Adipocyte (in vitro differentiated cells): ENCODE results near the gene PLEKHA6.
A peak's percentile ranks its signal among the peaks of the same experiment; 100 is the strongest.
"Not testable (repeated sequence)": the region's sequence is repeated elsewhere in the genome, so short reads cannot be mapped to it uniquely, and the experiment has no call there.

ENCODE experiments used
- DNase-seq: peaks from one replicate; pipeline ENCODE4 v3.0.0-alpha.2; 2015; ENCODE audit warnings: low read depth
- H3K27me3 ChIP-seq: replicated peaks from 2 replicates; pipeline ENCODE4 v1.7.0; 2013; ENCODE audit warnings: mild to moderate bottlenecking, low read length, moderate library complexity; ENCODE audit not compliant: control insufficient read depth, insufficient read depth
- H3K36me3 ChIP-seq: 2 replicates; pipeline ENCODE4 v1.7.0; 2013; ENCODE audit warnings: low read length, mild to moderate bottlenecking, moderate library complexity; ENCODE audit not compliant: control insufficient read depth, insufficient read depth, severe bottlenecking
- H3K4me1 ChIP-seq: 2 replicates; pipeline ENCODE4 v1.7.0; 2013; ENCODE audit warnings: mild to moderate bottlenecking, low read length, moderate library complexity; ENCODE audit not compliant: control insufficient read depth, insufficient read depth
- H3K4me3 ChIP-seq: 2 replicates; pipeline ENCODE4 v1.7.0; 2013; ENCODE audit warnings: mild to moderate bottlenecking, low read length, moderate library complexity
- H3K9ac ChIP-seq: 2 replicates; pipeline ENCODE4 v1.7.0; 2013; ENCODE audit warnings: mild to moderate bottlenecking, low read length, moderate library complexity
- H3K9me3 ChIP-seq: 2 replicates; pipeline ENCODE4 v1.7.0; 2013; ENCODE audit warnings: mild to moderate bottlenecking, low read length, moderate library complexity; ENCODE audit not compliant: control insufficient read depth

Gene PLEKHA6

DNA sequence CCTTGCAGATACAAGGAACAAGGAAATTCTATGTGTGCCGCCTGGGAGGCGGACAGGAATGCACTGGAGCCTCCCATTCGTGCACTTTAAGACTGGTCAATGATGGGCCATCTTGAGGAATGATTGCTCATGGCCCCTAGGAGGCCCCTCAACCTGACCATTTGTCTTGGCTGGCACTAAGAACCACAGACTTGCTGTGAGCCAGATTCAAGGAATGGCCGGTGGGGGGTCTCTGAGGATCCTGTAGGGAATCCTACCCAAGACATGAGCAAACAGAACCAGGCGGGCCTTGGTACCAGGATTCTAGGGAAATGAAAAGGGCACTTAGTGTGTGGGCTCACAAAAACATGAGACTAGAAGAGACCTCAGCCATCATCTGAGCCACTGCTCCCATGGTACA is 117.8 kb downstream of the PLEKHA6 start:
- Histone ChIP-seq H3K9ac (no peak overlapping the region), H3K9me3 (no peaks in the 10 kb centered on the region), H3K4me1 (no peaks in the 10 kb centered on the region), H3K27me3 (peaks cover 2% of the 10 kb centered on the region), H3K4me3 (no peak overlapping the region), H3K36me3 (no peaks in the 10 kb centered on the region)
- DNase-seq = no peak

DNA sequence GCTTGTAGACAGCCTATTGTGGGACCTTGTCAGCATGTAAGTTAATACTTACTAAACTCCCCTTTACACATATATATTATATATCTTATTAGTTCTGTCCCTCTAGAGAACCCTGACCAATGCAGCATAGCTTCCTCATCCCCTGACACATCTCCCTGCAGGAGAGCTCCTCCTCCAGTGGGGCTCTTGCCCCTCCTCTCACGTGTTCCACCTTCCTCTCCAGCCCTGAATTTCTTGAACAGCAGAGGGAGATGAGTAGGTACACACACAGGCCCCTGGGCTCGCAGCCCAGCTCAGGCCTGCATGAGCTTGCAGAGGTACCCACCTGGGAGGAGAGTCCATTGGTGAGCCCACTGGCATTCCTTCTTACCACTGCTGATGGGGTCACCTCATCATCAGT is 118.7 kb downstream of the PLEKHA6 start:
- H3K9me3 ChIP-seq = peaks cover 4% of the 10 kb centered on the region
- peaks cover 2% of the 10 kb centered on the region for H3K27me3 ChIP-seq
- no peak overlapping the region for H3K9ac ChIP-seq
- DNase-seq = no peak
- H3K4me1 ChIP-seq = no peaks in the 10 kb centered on the region
- no peaks in the 10 kb centered on the region for H3K36me3 ChIP-seq
- no peak overlapping the region for H3K4me3 ChIP-seq

DNA sequence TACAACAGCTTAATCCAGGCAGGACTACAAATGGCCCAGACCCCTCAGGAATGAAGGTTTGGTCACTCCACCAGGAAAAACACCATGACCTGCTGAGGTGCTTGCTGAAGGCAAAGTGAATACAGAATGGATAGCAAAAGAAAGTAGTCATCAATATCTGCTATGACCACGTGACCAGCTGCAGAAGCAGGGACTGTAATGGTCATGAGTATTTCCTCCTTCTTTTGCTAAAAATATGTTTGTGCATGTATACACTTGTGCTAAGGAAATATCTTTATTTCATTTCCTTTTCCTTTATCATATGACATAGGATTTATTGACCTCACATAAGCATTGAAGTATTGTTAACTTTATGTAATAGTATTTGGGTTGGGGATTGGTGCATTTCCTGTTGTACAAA is 119.5 kb downstream of the PLEKHA6 start:
- Histone ChIP-seq H3K9ac (no peak overlapping the region), H3K27me3 (no peaks in the 10 kb centered on the region), H3K9me3 (peaks cover 4% of the 10 kb centered on the region), H3K4me3 (no peak overlapping the region), H3K4me1 (no peaks in the 10 kb centered on the region), H3K36me3 (no peaks in the 10 kb centered on the region)
- no peak for DNase-seq

DNA sequence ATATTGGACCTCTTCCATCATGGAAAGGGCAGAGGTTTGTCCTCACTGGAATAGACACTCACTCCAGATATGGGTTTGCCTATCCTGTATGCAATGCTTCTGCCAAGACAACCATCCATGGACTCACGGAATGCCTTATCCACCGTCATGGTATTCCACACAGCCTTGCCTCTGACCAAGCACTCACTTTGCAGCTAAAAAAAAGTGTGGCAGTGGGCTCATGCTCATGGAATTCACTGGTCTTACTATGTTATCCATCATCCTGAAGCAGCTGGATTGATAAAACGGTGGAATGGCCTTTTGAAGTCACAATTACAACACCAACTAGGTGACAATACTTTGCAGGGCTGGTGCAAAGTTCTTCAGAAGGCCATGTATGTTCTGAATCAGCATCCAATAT is 120.3 kb downstream of the PLEKHA6 start:
- not testable (repeated sequence) for H3K9ac ChIP-seq, DNase-seq, H3K9me3 ChIP-seq, H3K36me3 ChIP-seq, H3K4me3 ChIP-seq, H3K27me3 ChIP-seq, H3K4me1 ChIP-seq

DNA sequence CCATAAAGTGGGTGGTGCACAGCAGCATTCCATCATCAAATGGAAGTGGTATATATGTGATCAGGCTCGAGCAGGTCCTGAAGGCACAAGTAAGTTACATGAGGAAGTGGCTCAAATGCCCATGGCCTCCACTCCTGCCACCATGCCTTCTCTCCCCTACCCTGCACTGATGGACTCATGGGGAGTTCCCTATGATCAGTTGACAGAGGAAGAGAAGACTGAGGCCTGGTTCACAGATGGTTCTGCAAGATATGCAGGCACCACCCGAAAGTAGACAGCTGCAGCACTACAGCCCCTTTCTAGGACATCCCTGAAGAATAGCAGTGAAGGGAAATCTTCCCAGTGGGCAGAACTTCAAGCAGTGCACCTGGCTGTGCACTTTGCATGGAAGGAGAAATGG is 121.2 kb downstream of the PLEKHA6 start:
- not testable (repeated sequence) for H3K4me1 ChIP-seq, H3K9ac ChIP-seq, DNase-seq, H3K9me3 ChIP-seq, H3K27me3 ChIP-seq, H3K36me3 ChIP-seq, H3K4me3 ChIP-seq

DNA sequence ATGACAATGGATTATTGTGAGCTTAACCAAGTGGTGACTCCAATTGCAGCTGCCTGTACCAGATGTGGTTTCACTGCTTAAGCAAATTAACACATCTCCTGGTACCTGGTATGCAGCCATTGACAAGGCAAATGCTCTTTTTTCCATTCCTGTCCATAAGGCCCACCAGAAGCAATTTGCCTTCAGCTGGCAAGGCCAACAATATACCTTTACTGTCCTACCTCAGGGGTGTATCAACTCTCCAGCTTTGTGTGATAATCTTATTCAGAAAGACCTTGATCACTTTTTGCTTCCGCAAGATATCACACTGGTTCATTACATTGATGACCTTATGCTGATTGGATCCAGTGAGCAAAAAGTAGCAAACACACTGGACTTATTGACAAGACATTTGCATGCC is 122.2 kb downstream of the PLEKHA6 start:
- H3K36me3 ChIP-seq, DNase-seq, H3K9me3 ChIP-seq, H3K4me3 ChIP-seq, H3K4me1 ChIP-seq, H3K9ac ChIP-seq, H3K27me3 ChIP-seq: not testable (repeated sequence)

DNA sequence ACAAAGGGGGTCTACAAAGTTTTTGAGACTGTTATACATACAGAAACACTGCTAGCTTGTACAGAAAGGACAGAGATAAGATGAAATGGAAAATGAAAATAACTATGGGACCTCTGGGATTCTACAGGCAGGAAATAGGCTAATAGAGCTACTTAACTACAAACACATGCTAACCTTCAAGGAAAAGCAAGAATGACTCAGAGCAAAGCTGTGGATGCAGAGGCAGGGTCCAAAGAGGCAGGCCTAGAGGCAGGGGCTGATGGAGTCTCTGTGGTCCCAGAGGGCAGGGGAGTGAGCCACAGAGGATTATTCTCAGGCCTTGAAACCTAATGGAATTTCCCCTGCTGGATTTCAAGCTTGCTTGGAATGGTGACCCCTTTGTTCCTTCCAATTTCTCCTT is 127.2 kb downstream of the PLEKHA6 start:
- Histone ChIP-seq H3K9ac (no peak overlapping the region), H3K27me3 (no peaks in the 10 kb centered on the region), H3K4me1 (no peaks in the 10 kb centered on the region), H3K4me3 (no peak overlapping the region), H3K36me3 (no peaks in the 10 kb centered on the region), H3K9me3 (peaks cover 4% of the 10 kb centered on the region)
- DNase-seq = peak; percentile 71

DNA sequence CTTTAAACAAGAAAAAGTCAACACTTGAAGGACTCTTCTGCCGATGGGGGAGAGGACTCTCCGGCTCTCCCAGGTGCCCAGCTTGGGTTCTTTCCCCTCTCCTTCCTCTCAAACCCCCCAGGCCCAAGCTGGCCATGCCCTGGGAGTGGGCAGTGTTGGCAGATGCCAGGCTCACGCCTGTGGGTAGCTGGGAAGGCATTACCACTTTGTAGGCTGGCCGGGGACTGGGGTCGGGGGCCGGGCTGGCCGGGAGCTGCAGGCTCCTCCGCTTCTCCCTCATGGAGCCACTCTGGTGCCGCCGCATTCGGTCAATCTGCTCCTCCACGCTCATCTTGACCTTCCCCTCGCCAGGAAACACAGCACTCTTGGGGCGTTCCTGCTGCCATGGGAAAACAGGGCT is 129.5 kb downstream of the PLEKHA6 start:
- H3K9ac ChIP-seq = no peak overlapping the region
- no peaks in the 10 kb centered on the region for H3K36me3 ChIP-seq
- no peaks in the 10 kb centered on the region for H3K9me3 ChIP-seq
- H3K27me3 ChIP-seq = no peaks in the 10 kb centered on the region
- H3K4me1 ChIP-seq = no peaks in the 10 kb centered on the region
- H3K4me3 ChIP-seq = no peak overlapping the region
- DNase-seq = no peak

DNA sequence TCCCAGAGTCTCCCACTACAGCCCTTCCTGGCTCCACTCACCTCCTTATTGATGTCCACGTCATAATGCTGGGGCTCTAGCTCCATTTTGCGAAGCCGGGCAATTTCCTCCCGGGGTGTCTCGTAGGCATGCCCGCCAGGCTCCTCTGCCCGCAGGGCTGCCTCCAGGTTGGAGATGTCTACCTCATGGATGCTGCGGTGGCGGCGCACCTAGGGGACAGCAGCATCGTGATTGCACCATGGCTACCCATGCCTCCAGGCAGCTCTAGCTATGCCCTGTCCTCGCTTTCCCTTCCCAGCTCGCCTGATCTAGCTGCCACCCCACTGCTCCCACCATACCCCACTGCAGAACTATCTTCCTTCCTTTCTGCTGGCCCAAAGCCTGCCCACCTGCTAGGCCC is 130.8 kb downstream of the PLEKHA6 start:
- Histone ChIP-seq H3K4me1 (no peaks in the 10 kb centered on the region), H3K4me3 (no peak overlapping the region), H3K9me3 (no peaks in the 10 kb centered on the region), H3K27me3 (no peaks in the 10 kb centered on the region), H3K9ac (no peak overlapping the region), H3K36me3 (no peaks in the 10 kb centered on the region)
- DNase-seq = no peak

DNA sequence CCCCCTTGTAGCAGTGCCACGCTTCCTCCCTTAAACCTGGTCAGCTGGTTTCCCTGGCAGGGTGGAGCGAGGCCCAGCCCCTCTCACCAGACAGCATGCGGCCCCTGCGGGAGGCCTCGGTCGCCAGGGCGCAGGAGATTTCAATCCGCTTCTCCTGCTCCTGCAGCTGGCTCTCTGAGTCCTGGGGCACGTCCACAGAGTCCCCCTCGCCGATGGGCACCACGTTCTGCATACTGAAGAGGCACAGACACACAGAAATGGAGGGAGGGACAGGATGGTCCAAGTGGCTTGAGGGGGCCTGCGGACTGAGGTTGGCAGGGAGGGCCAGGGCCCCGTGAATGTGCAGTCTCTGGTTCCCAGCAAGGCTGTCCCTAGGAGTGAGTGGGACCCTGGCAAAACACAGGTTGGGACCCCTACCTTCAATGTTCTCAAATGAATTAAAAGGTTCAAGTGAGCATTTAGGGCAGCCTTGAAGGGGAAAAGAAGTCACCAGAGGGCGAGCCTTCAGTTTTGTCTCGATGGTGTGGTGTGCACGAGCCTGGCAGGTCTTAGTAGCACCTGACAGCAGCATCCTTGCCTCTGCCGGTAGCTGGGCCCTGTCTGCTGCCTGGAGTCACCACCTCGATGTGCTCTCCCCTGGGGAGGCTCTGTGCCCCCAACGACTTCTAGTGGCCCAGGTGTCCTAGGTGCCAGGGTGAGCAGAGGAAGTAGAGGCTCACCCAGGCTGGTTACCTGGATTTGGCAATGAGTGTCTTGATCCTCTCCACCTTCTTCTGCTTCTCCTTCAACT is 131.5 kb downstream of the PLEKHA6 start:
- Histone ChIP-seq H3K27me3 (no peaks in the 10 kb centered on the region), H3K4me3 (no peak overlapping the region), H3K36me3 (no peaks in the 10 kb centered on the region), H3K9ac (no peak overlapping the region), H3K9me3 (no peaks in the 10 kb centered on the region), H3K4me1 (no peaks in the 10 kb centered on the region)
- DNase-seq = no peak

DNA sequence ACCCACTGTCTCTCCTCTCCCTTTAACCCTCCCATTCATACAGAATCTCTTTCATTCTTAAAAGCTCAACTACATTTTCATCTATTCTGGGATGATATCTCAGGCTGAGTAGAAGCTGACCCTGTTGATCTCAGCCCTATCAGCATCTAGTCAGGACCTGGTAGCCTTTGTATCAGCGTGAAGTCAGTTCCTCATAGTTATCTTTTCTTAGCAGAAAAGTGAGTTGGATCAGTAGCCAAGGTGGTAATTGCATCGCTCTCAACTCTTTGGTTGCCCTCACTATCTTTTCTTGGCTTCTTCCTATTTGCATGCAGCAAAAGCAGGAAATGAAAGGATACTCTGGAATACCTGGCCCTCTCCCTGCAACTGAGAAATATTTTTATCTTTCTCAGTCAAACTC is 132.4 kb downstream of the PLEKHA6 start:
- H3K4me3 ChIP-seq = no peak overlapping the region
- no peak for DNase-seq
- no peaks in the 10 kb centered on the region for H3K36me3 ChIP-seq
- H3K9me3 ChIP-seq = no peaks in the 10 kb centered on the region
- no peaks in the 10 kb centered on the region for H3K4me1 ChIP-seq
- peaks cover 4% of the 10 kb centered on the region for H3K27me3 ChIP-seq
- H3K9ac ChIP-seq = no peak overlapping the region
